HG03565 (cell line): ENCODE data around the gene ZNF197.
"Not testable (repeated sequence)": the region's sequence is repeated elsewhere in the genome, so short reads cannot be mapped to it uniquely, and the experiment has no call there.

ENCODE experiments used
- ATAC-seq: cut with Tn5 transposase; IDR thresholded peaks from one replicate; pipeline ENCODE4 v1.9.1; 2021; ENCODE audit warnings: mild to moderate bottlenecking, moderate library complexity; ENCODE audit not compliant: unreplicated experiment

ZNF197 gene

DNA sequence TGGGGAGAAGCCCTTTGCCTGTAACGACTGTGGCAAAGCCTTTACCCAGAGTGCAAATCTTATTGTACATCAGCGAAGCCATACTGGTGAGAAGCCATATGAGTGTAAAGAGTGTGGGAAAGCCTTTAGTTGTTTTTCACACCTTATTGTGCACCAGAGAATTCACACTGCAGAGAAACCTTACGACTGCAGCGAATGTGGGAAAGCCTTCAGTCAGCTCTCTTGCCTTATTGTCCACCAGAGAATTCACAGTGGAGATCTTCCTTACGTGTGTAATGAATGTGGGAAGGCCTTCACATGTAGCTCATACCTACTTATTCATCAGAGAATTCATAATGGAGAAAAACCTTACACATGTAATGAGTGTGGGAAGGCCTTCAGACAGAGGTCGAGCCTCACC lies 34.6 kb downstream of the ZNF197 start:
- ATAC-seq = no peak

GRCh38 chr3:44661189-44661588 lies 36.4 kb downstream of the ZNF197 start:
- ATAC-seq = no peak

DNA sequence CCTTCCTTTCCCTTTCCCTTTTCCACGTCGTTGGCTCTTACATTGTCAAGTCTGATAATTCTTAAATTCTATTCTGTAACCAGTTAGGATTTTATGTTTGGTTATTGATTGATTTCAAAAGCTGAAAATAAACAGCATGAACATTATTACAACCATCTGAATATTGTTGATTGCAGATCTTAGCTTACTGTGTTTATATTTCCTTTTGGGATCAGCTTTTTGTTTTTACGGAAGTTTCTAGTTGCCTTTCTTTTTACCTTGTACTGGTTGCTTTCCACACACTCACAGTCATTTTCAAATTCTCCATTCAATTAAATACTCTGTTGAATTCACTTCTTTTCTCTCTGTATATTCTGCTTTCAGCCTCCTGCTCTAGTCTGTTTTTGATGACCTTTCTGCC lies 40.3 kb downstream of the ZNF197 start:
- ATAC-seq = no peak

DNA sequence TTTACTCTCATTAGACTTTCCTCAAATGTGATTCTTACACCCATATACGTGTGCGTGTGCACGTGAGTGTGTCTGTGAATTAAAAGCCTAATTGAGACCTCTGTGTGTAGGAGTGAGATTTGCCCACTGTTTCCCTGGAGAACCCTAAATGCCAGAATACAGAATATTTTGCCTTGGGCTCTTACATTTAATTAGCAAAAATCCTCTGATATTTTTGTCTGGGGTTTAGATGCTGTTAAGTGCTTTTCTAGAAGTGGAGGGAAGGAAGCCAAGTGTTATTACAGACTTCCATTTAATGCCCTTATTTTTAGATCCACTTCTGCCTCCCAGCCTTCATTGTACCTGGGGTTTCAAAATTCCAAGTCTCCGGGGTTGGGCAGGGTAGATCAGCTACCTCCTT lies 41.5 kb downstream of the ZNF197 start:
- ATAC-seq = no peak

DNA sequence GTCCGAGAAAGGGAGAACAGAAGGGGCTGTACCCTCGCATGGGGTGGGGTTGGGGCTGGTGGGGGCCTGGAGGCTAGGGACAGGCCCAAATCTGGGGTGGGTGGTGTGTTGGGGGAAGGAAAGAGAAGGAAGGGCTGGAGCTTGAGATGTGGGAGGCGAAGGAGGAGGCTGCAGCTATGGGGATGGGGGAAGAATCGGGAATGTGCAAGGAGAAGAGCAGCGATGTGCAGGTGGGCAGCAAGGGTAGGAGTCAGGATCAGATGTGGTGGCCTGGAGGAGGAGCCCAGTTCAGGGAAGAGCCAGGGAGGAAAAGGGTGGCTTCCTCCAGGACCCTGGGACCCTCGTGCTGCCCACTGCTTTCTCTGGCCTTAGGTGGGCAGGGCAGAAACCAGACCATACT lies 44.9 kb downstream of the ZNF197 start:
- no peak for ATAC-seq

DNA sequence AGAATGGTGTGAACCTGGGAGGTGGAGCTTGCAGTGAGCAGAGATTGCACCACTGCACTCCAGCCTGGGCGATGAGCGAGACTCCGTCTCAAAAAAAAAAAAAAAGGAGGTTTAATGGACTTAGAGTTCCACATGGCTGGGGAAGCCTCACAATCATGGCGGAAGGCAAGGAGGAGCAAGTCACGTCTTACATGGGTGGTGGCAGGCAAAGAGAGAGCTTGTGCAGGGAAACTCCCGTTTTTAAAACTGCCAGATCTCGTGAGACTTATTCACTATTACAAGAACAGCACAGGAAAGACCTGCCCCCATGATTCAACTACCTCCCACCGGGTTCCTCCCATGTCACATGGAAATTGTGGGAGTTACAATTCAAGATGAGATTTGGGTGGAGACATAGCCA lies 48.6 kb downstream of the ZNF197 start:
- not testable (repeated sequence) for ATAC-seq

DNA sequence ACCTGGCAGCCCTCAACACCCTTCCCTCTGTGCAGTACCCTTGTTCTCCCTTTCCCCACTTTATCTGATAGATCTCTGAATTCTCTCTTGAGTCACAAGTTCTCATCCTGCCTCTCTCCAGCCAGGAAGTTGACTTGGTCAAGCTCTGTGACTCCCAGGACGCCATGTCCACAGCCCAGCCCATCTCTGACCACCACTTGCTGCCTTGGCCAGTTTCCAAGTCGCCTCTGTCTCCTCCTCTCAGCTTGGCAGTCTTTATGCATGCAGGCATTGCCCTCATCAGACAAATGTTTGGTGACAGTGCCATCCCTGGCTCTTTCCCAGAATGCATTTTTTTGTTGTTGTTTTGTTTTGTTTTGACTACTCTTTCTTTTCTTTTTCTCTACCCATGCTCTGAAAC lies 49.4 kb downstream of the ZNF197 start:
- no peak for ATAC-seq

GRCh38 chr3:44678480-44679116 lies 53.8 kb downstream of the ZNF197 start:
- no peak for ATAC-seq

DNA sequence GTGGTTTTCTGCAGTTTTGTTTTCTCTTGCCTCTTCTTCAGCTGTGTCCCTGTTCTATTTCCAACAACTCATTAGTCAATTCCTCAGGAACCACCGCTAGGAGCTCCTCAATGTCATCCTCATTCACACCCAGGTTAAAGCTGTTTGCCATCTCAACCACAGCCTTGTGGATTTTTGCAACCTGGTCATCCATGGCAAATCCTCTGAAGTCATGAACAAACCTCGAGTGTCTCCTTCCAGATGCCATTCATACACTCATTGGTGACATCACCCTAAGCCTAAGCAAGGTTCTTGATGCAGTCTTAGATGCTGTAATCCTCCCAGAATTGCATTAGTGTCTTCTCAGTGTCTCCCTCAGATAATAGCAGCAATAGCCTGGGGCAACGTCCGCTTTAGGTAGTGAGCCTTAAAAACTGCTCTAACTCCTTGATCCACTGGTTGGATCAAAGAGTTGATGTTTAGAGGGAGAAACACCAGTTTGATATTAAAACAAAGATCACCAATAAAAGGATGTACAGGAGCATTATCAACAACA lies 56.2 kb downstream of the ZNF197 start:
- no peak for ATAC-seq

DNA sequence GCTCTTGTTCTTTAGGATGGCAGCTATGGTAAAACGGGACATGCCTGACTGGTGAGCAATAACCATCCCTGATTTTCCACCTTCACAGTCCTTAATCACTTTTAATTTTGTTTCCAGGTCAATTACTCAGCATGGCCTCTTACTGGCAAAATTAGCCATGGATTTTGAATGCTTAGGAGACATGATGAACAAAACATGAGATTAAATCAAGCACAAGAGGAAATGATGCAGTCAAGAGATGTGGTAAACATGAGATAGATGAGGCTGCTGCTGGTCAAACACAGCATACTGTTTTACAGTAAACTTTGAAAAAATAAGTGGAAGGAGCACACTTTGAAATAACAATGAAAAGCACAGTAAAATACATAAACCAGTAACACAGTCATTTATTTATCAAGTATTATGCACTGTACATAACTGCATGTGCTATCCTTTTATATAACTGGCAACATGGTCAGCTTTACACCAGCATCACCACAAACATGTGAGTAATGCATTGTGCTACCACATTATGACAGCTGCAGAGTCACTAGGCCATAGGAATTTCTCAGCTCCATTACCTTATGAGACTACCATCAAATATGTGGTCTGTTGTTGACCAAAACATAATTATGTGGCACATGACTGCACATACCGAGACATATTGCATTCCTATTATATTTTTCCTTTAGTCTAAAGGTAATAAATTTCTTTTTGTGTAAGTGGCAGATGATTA lies 57.5 kb downstream of the ZNF197 start:
- ATAC-seq = no peak

GRCh38 chr3:44685128-44685800 lies 60.4 kb downstream of the ZNF197 start:
- ATAC-seq = no peak

- ATAC-seq = no peak
Observed at GRCh38 chr3:44687898-44688297, 63.1 kb downstream of the ZNF197 start.
